ENCODE data around the gene ABCA13.

GRCh38 chr7:48188776-48189520 lies 17.7 kb downstream of the ABCA13 start:
- no peak for TF ChIP-seq ATF2 (tag by site-specific recombination; IDR thresholded peaks at IDR 0.05; ENCODE audit: low read depth)
- TF ChIP-seq ZBTB44 (tag by site-specific recombination; IDR thresholded peaks at IDR 0.05), result no peak
- TF ChIP-seq ZNF292 (tag by site-specific recombination; IDR thresholded peaks at IDR 0.05; ENCODE audit: borderline replicate concordance, low read depth), result no peak
- no peak for TF ChIP-seq CTCF (tag by site-specific recombination; IDR thresholded peaks at IDR 0.05)
- no peak for TF ChIP-seq PBX3 (CRISPR knock-in tag; IDR thresholded peaks at IDR 0.05)
- no peak for TF ChIP-seq KLF7 (tag by site-specific recombination; IDR thresholded peaks at IDR 0.05; ENCODE audit: borderline replicate concordance)
- TF ChIP-seq ZNF629 (tag by site-specific recombination; IDR thresholded peaks at IDR 0.05), result no peak
- TF ChIP-seq KLF10 (tag by site-specific recombination; IDR thresholded peaks at IDR 0.05), result no peak
- no peak for TF ChIP-seq ZNF777 (tag by site-specific recombination; IDR thresholded peaks at IDR 0.05; ENCODE audit: borderline replicate concordance)
- no peak for TF ChIP-seq ZBTB21 (tag by site-specific recombination; IDR thresholded peaks at IDR 0.05)
- no peak for TF ChIP-seq HOXA7 (CRISPR knock-in tag; IDR thresholded peaks at IDR 0.05; ENCODE audit: borderline replicate concordance)
